HepG2 (cell line): ENCODE measurements around the gene LATS1. TPM values are rescaled to one million over a fixed set of nuclear protein-coding genes. Genes with fewer than 3 reads are reported as not detected.
A peak's percentile ranks its signal among the peaks of the same experiment; 100 is the strongest.

ENCODE experiments used
- EHMT2 ChIP-seq: fragments of 200-600 bp; sonication (generic); IDR thresholded peaks from 2 replicates; pipeline ENCODE4 v1.7.0; 2017; ENCODE audit warnings: antibody characterized with exemption, low read depth, low read length, borderline replicate concordance
- HCFC1 ChIP-seq: fragments of 150-350 bp; IDR thresholded peaks from 2 replicates; pipeline ENCODE4 v1.6.1; 2014; ENCODE audit warnings: low read depth, low read length
- NFIB ChIP-seq: sonication (generic); formaldehyde crosslinking; IDR thresholded peaks from 2 replicates; pipeline ENCODE4 v1.9.0; 2021; ENCODE audit warnings: missing genetic modification reagents, mild to moderate bottlenecking, borderline replicate concordance
- RNF2 ChIP-seq: fragments of 450-650 bp; conservative IDR thresholded peaks from 2 replicates; pipeline ENCODE4 v1.6.1; 2016; ENCODE audit warnings: low read depth
- SKI ChIP-seq: fragments of 450-650 bp; IDR thresholded peaks from one replicate; pipeline ENCODE4 v1.6.1; 2018; ENCODE audit warnings: mild to moderate bottlenecking; ENCODE audit not compliant: partially characterized antibody
- ZFP82 ChIP-seq: sonication (generic); formaldehyde crosslinking; IDR thresholded peaks from 2 replicates; pipeline ENCODE4 v1.5.1; 2020; ENCODE audit warnings: mild to moderate bottlenecking, missing genetic modification reagents, borderline replicate concordance
- ZMYM4 ChIP-seq: sonication (generic); formaldehyde crosslinking; IDR thresholded peaks from 2 replicates; pipeline ENCODE4 v1.8.1; 2023; ENCODE audit warnings: mild to moderate bottlenecking, missing genetic modification reagents
- polyA plus RNA-seq, 8 experiments: library from polyadenylated mRNA; depleted of rRNA in 3 of 8; stranded (reverse) in 7 of 8; unstranded in 1 of 8; fragments of >200 nt; fragmentation: Illumina TruSeq in 4 of 8; extraction: Trizol in 4 of 8; gene quantifications; 2 replicates each; pipeline versions ENCODE4 v1.2.1 to v1.2.3, GENCODE V29; 2011 to 2016; ENCODE audit warnings: low read depth in 4 of 8, missing spikeins in 1 of 8, mixed read lengths in 1 of 8; ENCODE audit not compliant: insufficient read depth in 1 of 8
- total RNA-seq, 5 experiments: library from RNA; depleted of rRNA; stranded (reverse); fragments of >200 nt; fragmentation: Illumina TruSeq; extraction: Trizol; gene quantifications; 2 replicates each; pipeline ENCODE4 v1.2.3, GENCODE V29; 2016; ENCODE audit warnings: low read depth in 1 of 5
- TF ChIP-seq, protein P1 (sequence below): sonication (generic); formaldehyde crosslinking; IDR thresholded peaks from 2 replicates; pipeline ENCODE4 v1.9.0; 2022; ENCODE audit warnings: low read depth, missing genetic modification reagents
- TF ChIP-seq, protein P2 (sequence below): sonication (generic); formaldehyde crosslinking; IDR thresholded peaks from 2 replicates; pipeline ENCODE4 v1.4.0; 2020; ENCODE audit warnings: missing genetic modification reagents
- TF ChIP-seq, protein P3 (sequence below): sonication (generic); formaldehyde crosslinking; conservative IDR thresholded peaks from 2 replicates; pipeline ENCODE4 v1.4.0; 2020; ENCODE audit warnings: missing genetic modification reagents

LATS1 gene
- total and polyA plus RNA-seq, 2 of the 13 experiments (the other 11 are each of a cell fraction or from before 2014, with no cell fraction given), result 9.9 to 12.6 TPM

DNA sequence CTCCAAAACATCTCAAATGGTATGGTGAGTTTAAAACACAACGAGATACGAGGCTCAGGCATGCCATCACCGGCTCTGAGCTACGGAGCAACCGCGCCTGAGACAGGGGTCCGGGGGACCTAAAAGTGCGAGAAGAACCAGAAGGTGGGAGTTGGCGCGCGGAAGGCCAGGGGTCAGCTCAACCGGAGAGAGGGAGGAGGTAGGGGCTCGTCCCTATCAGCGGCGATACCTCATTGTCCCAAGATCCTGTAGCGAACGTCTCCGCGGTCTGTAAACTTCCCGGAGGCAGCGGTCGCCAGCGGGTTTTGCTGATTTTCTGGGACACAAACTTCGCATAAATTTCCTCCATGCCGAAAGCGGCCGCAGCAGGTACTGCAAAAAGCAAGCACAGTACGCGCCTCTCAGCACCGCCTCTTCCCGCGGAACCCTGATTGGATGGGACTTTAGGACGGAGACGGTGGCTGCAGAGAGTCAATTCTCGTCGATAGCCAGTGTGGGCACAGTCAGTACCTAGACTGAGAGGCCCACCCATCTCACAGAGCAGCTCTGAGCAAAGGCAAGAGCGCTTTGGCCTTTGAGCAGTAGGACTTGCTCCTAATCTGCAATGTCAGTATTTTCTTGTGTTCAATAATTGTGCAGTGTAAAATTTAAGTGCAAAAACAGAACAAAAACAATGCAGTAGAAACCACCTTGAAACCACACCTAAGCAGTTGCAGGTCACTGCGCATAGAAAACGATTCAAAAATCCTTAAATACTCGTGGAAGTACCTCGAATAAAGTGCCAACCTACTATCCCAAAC is 28.4 kb upstream of the LATS1 start, which contains the start of gene NUP43 (continued):
- TF ChIP-seq, protein P1, sequence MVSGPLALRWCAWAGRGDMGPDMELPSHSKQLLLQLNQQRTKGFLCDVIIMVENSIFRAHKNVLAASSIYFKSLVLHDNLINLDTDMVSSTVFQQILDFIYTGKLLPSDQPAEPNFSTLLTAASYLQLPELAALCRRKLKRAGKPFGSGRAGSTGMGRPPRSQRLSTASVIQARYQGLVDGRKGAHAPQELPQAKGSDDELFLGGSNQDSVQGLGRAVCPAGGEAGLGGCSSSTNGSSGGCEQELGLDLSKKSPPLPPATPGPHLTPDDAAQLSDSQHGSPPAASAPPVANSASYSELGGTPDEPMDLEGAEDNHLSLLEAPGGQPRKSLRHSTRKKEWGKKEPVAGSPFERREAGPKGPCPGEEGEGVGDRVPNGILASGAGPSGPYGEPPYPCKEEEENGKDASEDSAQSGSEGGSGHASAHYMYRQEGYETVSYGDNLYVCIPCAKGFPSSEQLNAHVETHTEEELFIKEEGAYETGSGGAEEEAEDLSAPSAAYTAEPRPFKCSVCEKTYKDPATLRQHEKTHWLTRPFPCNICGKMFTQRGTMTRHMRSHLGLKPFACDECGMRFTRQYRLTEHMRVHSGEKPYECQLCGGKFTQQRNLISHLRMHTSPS (CRISPR knock-in tag), result no peak
- no peak for TF ChIP-seq NFIB (CRISPR knock-in tag)
- TF ChIP-seq EHMT2, result no peak
- TF ChIP-seq ZMYM4, result peak; percentile 99
- TF ChIP-seq, protein P2, sequence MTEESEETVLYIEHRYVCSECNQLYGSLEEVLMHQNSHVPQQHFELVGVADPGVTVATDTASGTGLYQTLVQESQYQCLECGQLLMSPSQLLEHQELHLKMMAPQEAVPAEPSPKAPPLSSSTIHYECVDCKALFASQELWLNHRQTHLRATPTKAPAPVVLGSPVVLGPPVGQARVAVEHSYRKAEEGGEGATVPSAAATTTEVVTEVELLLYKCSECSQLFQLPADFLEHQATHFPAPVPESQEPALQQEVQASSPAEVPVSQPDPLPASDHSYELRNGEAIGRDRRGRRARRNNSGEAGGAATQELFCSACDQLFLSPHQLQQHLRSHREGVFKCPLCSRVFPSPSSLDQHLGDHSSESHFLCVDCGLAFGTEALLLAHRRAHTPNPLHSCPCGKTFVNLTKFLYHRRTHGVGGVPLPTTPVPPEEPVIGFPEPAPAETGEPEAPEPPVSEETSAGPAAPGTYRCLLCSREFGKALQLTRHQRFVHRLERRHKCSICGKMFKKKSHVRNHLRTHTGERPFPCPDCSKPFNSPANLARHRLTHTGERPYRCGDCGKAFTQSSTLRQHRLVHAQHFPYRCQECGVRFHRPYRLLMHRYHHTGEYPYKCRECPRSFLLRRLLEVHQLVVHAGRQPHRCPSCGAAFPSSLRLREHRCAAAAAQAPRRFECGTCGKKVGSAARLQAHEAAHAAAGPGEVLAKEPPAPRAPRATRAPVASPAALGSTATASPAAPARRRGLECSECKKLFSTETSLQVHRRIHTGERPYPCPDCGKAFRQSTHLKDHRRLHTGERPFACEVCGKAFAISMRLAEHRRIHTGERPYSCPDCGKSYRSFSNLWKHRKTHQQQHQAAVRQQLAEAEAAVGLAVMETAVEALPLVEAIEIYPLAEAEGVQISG (CRISPR knock-in tag), result peak; percentile 90
- TF ChIP-seq ZFP82, result no peak
- TF ChIP-seq SKI, result peak; percentile 24
- TF ChIP-seq, protein P3, sequence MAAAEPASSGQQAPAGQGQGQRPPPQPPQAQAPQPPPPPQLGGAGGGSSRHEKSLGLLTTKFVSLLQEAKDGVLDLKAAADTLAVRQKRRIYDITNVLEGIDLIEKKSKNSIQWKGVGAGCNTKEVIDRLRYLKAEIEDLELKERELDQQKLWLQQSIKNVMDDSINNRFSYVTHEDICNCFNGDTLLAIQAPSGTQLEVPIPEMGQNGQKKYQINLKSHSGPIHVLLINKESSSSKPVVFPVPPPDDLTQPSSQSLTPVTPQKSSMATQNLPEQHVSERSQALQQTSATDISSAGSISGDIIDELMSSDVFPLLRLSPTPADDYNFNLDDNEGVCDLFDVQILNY (CRISPR knock-in tag), result peak; percentile 76; the same call in 1 of the 2 replicates
- TF ChIP-seq HCFC1, result peak; percentile 62
- TF ChIP-seq RNF2, result peak; percentile 73; the same call in 1 of the 2 replicates
